Measurements from ENCODE around the gene RAB11A.
A peak's percentile ranks its signal among the peaks of the same experiment; 100 is the strongest.
"Not testable (repeated sequence)": the region's sequence is repeated elsewhere in the genome, so short reads cannot be mapped to it uniquely, and the experiment has no call there.

The RAB11A gene

GRCh38 chr15:65845826-65846519 lies 23.3 kb upstream of the RAB11A start:
- DNase-seq = no peak

DNA sequence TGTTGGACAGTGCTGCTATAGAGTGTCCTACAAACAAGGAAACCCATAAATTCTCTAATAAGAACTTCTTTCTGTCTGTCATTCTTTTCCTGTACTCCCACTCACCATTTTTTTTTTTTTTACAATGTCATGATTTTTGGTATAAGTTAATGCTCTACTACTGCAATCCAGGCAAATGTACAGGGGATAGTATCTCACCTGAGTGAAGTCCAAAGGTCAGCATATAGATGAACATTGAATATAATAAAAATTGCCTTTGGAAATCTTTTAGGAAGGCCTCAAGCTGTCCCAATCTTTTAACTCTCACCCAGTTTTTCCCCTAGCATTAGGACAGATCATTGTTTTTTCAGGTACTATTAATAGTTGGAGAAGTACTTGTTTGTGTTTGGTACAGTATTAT lies 21.3 kb upstream of the RAB11A start:
- no peak for DNase-seq

DNA sequence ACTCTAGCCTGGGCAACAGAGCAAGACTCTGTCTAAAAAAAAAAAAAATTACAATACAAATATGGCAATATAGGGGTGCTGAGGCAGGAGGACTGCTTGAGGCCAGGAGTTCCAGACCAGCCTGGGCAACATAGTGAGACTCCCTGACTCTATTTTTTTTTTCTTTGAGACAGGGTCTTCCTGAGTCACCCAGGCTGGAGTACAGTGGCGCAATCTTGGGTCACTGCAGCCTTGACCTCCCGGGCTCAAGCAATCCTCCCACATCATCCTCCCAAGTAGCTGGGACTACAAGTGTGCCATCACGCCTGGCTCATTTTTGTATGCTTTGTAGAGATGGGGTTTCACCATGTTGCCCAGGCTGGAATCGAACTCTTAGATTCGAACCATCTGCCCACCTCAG lies 17.3 kb upstream of the RAB11A start:
- DNase-seq = no peak

- DNase-seq = no peak
Observed at GRCh38 chr15:65856821-65857455, 12.4 kb upstream of the RAB11A start.

DNA sequence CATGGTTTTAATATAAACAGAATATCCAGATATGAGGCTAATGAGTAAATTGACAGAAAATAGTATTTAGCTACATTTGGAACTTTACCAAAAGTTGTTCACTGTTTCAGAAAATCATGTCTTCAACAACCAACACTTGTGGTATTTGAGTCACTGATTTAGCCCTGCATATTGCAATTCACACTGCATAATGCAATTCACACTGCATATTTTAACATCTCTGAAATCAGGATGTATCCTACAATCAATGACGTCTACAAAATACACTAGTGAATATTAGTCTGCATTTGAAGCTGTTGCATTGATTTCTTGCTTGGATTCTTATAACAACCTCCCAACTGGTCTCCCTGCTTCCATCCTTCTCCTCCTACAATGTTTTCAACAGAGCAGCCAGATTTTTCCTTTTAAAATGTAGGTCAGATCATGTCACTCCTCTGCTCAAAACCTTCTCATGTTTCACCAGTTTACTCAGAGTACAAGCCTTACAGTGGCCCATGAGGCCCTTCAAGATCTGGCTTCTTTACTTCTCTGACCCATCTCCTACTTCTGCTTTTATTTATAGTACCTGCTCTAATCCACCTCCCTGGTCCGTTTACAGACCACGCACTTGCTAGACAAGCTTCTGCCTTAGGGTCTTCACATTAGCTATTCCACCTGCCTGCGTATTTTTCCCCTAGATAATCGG lies 11.4 kb upstream of the RAB11A start:
- DNase-seq = no peak

GRCh38 chr15:65862682-65863081 lies 6.6 kb upstream of the RAB11A start:
- no peak for DNase-seq

GRCh38 chr15:65863106-65863505 lies 6.2 kb upstream of the RAB11A start:
- no peak for DNase-seq

GRCh38 chr15:65867244-65867643 lies 2.0 kb upstream of the RAB11A start:
- DNase-seq = no peak

GRCh38 chr15:65867933-65868332 lies 1.4 kb upstream of the RAB11A start:
- DNase-seq = not testable (repeated sequence)

- DNase-seq = peak; percentile 62
Observed at GRCh38 chr15:65868546-65869125, 655 bp upstream of the RAB11A start.

DNA sequence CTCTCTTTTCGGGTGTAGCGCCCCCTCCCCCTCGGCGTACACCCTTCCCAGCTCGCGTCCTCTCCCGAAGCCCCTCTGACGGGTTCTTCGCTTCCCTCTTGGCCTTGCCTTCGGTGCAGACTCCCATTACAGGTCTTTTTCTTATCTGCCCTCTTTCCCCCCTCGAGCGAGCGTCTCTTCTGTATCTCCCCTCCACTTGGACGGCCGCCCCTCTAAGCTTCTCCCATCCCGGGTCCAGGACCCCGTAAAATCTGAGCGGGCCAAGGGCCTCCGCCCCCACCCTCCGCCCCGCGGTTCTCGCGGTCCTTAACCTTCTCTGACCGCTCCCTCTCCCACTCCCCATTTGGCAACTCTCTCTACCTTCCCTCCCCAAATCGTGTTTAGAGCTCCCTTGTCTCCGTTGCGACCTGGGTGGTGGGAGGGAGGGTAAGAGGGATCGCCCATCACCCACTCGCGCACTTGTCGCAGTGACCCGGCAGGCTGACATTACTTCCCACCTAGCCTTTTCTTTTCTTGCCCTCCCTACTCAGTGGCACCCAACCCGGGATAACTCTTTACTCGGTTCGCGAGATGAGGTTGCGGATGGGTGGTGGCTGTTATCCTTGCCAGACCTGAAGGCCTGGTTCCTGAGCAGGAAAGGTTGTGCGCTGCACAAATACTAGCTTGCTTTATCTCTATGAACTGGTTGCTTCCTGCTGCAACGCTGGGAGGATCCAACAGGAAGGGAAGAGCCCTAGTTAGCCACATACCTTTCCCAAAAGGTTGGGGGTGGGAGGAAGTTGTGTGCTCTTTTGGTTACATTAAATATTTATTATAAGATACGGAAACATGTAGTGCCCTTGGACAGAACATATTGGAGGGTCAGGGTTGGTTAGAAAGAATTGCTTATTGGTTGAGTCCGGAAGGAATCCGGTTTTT lies 922 bp downstream of the RAB11A start:
- DNase-seq = peak; percentile 50

- DNase-seq = peak; percentile 28
Observed at GRCh38 chr15:65870889-65871533, 1.7 kb downstream of the RAB11A start.

- DNase-seq = not testable (repeated sequence)
Observed at GRCh38 chr15:65871886-65872285, 2.6 kb downstream of the RAB11A start.

DNA sequence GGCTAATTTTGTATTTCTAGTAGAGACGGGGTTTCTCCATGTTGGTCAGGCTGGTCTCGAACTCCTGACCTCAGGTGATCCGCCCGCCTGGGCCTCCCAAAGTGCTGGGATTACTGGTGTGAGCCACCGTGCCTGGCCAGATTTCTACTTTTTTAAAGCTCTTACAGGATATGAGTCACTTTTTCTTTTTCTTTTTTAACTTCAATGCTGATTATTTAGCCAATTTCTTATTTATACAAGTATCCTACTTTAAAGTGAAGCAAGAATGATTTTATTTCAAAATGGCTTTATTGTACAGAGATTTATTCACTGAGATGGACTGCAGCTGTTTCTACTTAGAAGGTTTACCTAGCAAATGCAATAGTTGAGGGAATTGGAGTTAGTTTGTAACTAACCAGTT lies 3.3 kb downstream of the RAB11A start:
- DNase-seq = not testable (repeated sequence)

- no peak for DNase-seq
Observed at GRCh38 chr15:65873256-65873655, 4.0 kb downstream of the RAB11A start.

GRCh38 chr15:65875458-65875857 lies 6.2 kb downstream of the RAB11A start:
- no peak for DNase-seq

- no peak for DNase-seq
Observed at GRCh38 chr15:65877749-65878148, 8.5 kb downstream of the RAB11A start.

DNA sequence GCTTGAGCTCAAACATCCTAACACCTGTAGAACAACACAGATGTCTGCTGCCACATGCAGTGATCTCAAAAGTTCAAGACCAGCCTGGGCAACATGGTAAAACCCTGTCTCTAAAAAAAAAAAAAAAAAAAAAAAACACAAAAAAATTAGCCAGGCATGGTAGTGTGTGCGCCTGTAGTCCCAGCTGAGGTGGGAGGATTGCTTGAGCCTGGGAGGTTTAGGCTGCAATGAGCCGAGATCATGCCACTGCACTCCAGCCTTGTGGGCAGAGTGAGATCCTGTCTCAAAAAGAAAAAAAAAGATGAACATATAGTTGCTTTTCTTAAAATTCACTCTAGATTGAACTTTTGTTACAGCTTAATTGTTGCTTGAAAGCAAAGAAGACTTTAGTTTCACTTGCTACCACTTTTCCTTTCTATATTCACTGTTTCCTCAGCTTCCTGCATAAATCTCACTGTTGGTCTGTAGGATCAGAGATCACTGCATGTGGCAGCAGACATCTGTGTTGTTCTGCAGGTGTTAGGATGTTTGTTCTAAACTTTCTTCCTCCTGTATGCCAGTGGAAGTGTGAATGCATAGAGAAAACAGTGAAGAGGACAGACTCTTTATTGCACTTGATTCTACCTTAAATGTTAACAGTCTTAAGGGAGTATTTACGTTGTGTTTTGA lies 12.6 kb downstream of the RAB11A start:
- DNase-seq = no peak

- DNase-seq = no peak
Observed at GRCh38 chr15:65883571-65883970, 14.3 kb downstream of the RAB11A start.

- DNase-seq = no peak
Observed at GRCh38 chr15:65884511-65884910, 15.2 kb downstream of the RAB11A start.

DNA sequence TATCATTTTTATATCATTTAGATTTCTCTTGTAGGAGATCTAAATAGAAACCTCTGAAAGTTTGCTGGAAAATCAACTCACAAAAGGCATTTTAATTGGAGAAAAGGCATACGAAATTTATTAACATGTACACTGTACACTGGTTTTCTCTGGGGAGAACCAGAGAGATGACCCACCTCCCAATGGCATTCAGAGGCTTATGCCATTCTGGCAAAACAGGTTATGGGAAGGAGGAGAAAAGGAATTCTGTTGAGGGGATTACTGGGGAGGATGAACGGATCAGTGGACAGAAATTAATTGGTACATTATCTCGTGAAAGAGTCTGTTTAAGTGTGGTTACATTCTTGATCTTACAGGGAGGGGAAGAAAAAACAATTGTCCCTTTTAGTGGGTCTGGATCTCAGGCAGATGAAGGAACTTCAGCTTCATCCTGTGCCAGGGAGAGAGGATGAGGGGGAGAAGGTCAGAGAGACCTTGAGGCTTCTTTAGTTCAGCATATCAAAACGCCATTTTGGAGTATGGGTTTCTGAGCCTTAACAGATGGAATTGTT lies 16.5 kb downstream of the RAB11A start:
- no peak for DNase-seq
